ENCODE results near the gene C19orf73. TPM values are rescaled to one million over a fixed set of nuclear protein-coding genes. Genes with fewer than 3 reads are reported as not detected.

Gene C19orf73
- total RNA-seq, 1 donor from 2014 or later = 1.4 TPM

DNA sequence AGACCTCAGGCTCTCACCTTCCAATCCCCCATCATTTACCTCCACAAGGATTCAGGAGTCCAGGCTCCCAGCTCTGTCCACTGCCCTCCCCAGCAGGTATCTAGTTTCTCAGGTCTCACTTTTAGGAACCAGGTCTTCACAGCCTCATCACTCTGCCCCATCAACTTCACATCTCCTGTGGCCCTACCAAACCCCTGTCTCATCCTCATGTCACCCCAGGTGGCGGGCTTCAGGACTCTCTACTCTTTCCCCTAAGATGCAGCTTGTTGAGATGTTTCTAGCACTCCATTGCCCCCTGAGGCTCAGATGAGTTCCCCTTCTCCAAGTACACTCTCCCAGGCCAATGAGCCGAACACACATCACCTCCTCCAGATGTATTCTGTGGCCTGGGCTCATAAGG lies 1.9 kb upstream of the C19orf73 start:
- H3K4me1 ChIP-seq = peaks cover 27% of the 10 kb centered on the region
- peaks cover 9% of the 10 kb centered on the region for H3K27me3 ChIP-seq (ENCODE audit: low read depth)
- intact Hi-C loops (cut with DNase I) = no loop called here
- no peak overlapping the region for H3K4me3 ChIP-seq
- ATAC-seq (no peak), DNase-seq (no peak)
- no peaks in the 10 kb centered on the region for H3K36me3 ChIP-seq
- TF ChIP-seq, protein P1, sequence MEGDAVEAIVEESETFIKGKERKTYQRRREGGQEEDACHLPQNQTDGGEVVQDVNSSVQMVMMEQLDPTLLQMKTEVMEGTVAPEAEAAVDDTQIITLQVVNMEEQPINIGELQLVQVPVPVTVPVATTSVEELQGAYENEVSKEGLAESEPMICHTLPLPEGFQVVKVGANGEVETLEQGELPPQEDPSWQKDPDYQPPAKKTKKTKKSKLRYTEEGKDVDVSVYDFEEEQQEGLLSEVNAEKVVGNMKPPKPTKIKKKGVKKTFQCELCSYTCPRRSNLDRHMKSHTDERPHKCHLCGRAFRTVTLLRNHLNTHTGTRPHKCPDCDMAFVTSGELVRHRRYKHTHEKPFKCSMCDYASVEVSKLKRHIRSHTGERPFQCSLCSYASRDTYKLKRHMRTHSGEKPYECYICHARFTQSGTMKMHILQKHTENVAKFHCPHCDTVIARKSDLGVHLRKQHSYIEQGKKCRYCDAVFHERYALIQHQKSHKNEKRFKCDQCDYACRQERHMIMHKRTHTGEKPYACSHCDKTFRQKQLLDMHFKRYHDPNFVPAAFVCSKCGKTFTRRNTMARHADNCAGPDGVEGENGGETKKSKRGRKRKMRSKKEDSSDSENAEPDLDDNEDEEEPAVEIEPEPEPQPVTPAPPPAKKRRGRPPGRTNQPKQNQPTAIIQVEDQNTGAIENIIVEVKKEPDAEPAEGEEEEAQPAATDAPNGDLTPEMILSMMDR (IDR thresholded peaks at IDR 0.05) = no peak
- H3K9me3 ChIP-seq = no peaks in the 10 kb centered on the region
- no peak overlapping the region for H3K27ac ChIP-seq

DNA sequence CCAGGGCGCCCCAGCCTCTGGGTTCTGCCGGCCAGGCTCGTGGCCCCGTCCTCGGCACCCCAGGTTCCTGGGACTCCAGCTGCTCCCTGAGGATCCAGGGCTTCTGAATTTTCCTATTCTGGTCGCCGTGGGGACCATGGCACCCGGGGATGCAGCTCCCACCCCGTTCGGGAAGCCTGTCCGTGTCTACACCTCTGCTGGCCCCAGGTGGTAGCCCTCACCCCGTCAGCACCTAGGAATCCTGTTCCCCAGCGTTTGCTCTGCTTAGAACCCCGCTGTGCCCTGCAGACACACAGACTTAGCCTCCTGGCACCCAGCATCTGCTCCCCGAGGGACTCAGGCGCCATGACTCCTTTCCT lies 1.4 kb upstream of the C19orf73 start:
- DNase-seq = no peak
- H3K9me3 ChIP-seq = no peaks in the 10 kb centered on the region
- peaks cover 9% of the 10 kb centered on the region for H3K27me3 ChIP-seq (ENCODE audit: low read depth)
- no peak for ATAC-seq
- H3K36me3 ChIP-seq = no peaks in the 10 kb centered on the region
- peak overlapping the region; percentile 80 for H3K4me3 ChIP-seq
- TF ChIP-seq, protein P1 (IDR thresholded peaks at IDR 0.05) = no peak
- no peak overlapping the region for H3K27ac ChIP-seq
- H3K4me1 ChIP-seq = peaks cover 29% of the 10 kb centered on the region
- intact Hi-C loops (cut with DNase I) = no loop called here

DNA sequence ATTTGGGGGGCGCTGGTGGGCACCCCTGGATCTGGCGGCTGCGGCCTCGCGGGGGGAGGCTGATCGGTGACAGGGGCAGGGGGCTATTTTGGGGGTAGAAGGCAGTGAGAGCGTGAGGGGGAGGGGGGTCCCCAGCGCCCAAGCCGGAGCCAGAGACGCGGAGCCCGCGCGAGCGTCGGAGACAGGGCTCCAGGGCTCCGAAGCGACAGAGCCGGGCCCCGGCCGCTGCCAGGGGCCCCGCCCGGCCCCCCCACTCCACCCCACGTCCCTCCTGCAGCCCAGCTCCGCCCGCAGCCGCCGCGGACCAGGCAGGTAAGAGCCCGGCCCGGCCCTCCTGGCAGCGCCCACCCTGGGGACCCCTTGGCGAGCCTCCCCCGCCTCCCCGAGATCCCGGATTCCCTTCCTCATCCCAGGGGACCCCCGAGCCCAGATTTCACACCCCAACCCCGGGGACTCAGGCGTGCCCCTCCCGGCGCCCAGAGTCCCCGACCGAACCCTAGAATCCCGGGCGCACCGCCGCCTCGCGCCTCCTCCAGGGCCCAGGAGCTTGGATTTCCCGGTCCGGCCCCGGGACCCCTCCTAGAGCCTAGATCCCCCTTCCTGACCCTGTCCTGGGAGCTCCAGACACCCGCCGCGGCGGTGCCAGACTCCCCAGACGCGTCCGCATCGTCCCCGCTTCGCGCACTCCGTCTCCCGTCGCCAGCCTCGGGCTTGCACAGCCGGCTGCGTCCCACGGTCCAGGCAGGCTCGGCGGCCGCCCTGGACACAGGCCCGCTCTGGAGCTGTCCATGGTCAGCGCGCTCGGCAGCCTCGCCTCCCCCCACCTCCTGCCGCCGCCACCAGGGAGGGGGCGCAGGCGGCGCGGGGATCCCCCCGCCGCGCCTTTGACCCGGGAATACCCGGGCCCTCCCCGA lies 725 bp upstream of the C19orf73 start, which contains the start of gene PPFIA3:
Gene PPFIA3 (plus strand): TSS at position 134 of the 914 bp plus-strand sequence. CDS start 8,330 bp downstream, outside the sequence.
- peak; percentile 75 for DNase-seq
- no peaks in the 10 kb centered on the region for H3K9me3 ChIP-seq
- peaks cover 9% of the 10 kb centered on the region for H3K27me3 ChIP-seq (ENCODE audit: low read depth)
- intact Hi-C loops (cut with DNase I) = no loop called here
- peak; percentile 68 to 71 for ATAC-seq
- peaks cover 36% of the 10 kb centered on the region for H3K4me1 ChIP-seq
- H3K36me3 ChIP-seq = no peaks in the 10 kb centered on the region
- peak within 1 kb of the TSS; percentile 80 for H3K4me3 ChIP-seq
- TF ChIP-seq, protein P1 (IDR thresholded peaks at IDR 0.05) = no peak
- H3K27ac ChIP-seq = peak within 1 kb of the TSS; percentile 99

DNA sequence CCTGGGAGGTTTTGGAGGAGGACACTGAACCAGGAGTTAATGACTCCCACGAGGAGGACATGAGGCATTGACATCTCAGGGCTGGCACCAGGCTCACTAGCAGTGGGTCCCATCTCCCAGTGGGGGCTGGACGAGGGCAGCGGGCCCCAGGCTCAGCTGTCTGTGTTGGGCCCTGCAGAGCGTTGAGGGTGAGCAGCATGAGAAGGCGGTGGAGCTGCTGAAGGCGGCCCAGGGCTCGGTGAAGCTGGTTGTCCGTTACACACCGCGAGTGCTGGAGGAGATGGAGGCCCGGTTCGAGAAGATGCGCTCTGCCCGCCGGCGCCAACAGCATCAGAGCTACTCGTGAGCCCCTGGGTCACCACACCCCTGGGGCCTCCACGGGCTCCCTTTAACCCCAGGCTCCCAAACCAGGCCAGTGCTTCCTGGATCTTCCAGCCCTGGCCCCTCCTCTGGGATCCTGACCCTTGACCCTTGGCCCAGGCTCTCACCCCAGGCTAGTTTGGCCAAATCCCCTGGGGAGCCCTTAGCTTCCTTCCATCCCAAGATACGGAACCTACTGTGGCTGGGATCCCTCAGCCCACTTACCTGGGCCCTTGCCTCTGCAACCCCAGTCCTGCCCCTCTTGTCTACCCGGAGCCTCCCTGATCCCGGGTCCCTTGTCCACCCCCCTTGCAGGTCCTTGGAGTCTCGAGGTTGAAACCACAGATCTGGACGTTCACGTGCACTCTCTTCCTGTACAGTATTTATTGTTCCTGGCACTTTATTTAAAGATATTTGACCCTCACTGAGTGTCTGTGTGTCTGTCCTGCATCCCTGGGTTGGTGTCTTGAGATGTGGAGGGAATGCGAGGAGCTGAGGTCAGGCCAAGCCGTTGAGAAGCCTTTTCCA lies 1.0 kb downstream of the C19orf73 start:
- Histone ChIP-seq H3K36me3 (no peaks in the 10 kb centered on the region), H3K4me3 (peak overlapping the region; percentile 80), H3K27me3 (ENCODE audit: low read depth) (peaks cover 9% of the 10 kb centered on the region), H3K9me3 (no peaks in the 10 kb centered on the region), H3K27ac (peak overlapping the region; percentile 99), H3K4me1 (peaks cover 43% of the 10 kb centered on the region)
- TF ChIP-seq, protein P1 (IDR thresholded peaks at IDR 0.05) = no peak
- intact Hi-C loops (cut with DNase I) = no loop called here
- ATAC-seq (no peak), DNase-seq (no peak)

DNA sequence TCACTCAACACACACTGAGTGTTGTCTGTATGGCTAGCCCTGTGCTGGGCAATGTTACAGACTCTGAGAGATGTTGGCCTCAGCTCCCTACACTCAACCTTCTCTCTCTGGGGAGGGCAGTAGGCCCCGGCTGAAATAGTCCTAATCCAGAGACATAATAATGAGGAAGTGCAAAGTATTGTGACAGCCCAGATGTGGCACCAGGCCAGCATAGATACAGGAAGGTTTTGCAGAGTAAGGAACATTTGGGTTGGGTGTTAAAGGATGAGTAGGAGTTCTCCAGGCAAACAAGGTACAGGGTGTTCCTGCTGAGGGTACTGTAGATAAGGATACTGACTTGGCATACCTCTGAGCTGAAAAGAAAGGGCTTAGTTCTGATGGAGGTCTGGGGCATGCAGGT lies 2.4 kb downstream of the C19orf73 start:
- peak; percentile 85 for DNase-seq
- no peaks in the 10 kb centered on the region for H3K9me3 ChIP-seq
- H3K27me3 ChIP-seq (ENCODE audit: low read depth) = peaks cover 9% of the 10 kb centered on the region
- intact Hi-C loops (cut with DNase I) = no loop called here
- TF ChIP-seq, protein P1 (IDR thresholded peaks at IDR 0.05) = no peak
- H3K4me3 ChIP-seq = no peak overlapping the region
- no peak for ATAC-seq
- peaks cover 43% of the 10 kb centered on the region for H3K4me1 ChIP-seq
- no peak overlapping the region for H3K27ac ChIP-seq
- H3K36me3 ChIP-seq = no peaks in the 10 kb centered on the region
